ENCODE data around the gene PLEKHM1. TPM values are rescaled to one million over a fixed set of nuclear protein-coding genes. Genes with fewer than 3 reads are reported as not detected.

Gene PLEKHM1
- total and polyA plus RNA-seq, 2 donors (not counting 3 experiments of a cell fraction or from before 2014, with no cell fraction given): 29.7 to 52.0 TPM

- BruUV-seq (replicated peaks): no TSS peak
- Histone ChIP-seq H3K79me2 (ENCODE audit: control insufficient read depth, insufficient read depth, low read length) (no peaks in the 10 kb centered on the region), H2AFZ (ENCODE audit: low read depth, low read length) (no peak overlapping the region), H3K27me3 (ENCODE audit: control insufficient read depth in 2 of 2, insufficient read depth in 2 of 2, low read length in 2 of 2) (peaks cover 0 to 6% of the 10 kb centered on the region in 2 experiments), H4K20me1 (replicated peaks; ENCODE audit: control insufficient read depth, extremely low read depth, insufficient read depth, low read length) (no peaks in the 10 kb centered on the region), H3K4me1 (ENCODE audit: control insufficient read depth, extremely low read depth, insufficient read depth, low read length) (no peaks in the 10 kb centered on the region), H3K27ac (ENCODE audit: insufficient read depth, low read depth, low read length) (no peak overlapping the region), H3K4me3 (replicated peaks in 1 of 3; ENCODE audit: insufficient read depth in 1 of 3, low read depth in 1 of 3, low read length in 3 of 3) (no peak overlapping the region), H3K4me2 (ENCODE audit: insufficient read depth, low read length) (no peak overlapping the region), H3K9me1 (replicated peaks; ENCODE audit: control insufficient read depth, extremely low read depth, insufficient read depth, low read length) (no peaks in the 10 kb centered on the region), H3K36me3 (ENCODE audit: control insufficient read depth in 2 of 2, extremely low read depth in 1 of 2, insufficient read depth in 2 of 2, low read length in 2 of 2) (no peaks in the 10 kb centered on the region), H3K9ac (replicated peaks; ENCODE audit: extremely low read depth, insufficient read depth, low read length) (no peak overlapping the region), H3K9me3 (replicated peaks; ENCODE audit: control insufficient read depth, insufficient read depth, low read length) (no peaks in the 10 kb centered on the region)
- ChIA-PET POLR2A (interaction anchor here (0.6 kb wide), 1 partner anchor 169 kb away, joined by 8 read pairs; no protein-coding TSS in a partner anchor), CTCF (interaction anchor here (1.1 to 12.8 kb wide), 7 partner anchors 25 to 252 kb away, joined by 3 to 283 read pairs (median 6); partner anchors contain the start of genes ACBD4 and FMNL1)
- dilution Hi-C loops (cut with MboI; ENCODE audit: extremely low pct_ligation_motif_present, low sequenced_read_pairs): no loop called here
- intact Hi-C loops (cut with micrococcal nuclease): no loop called here
- DNase-seq (ENCODE audit: low read depth, low spot score) (no peak), FAIRE-seq (no peak)
- TF ChIP-seq MAX (IDR thresholded peaks at IDR 0.05; ENCODE audit: insufficient read depth, insufficient read length): no peak
- TF ChIP-seq POLR2AphosphoS5 (IDR thresholded peaks at IDR 0.05; ENCODE audit: insufficient read depth, low read depth, low read length): no peak
- no peak for TF ChIP-seq JUN (IDR thresholded peaks at IDR 0.05; ENCODE audit: borderline replicate concordance, insufficient read depth, insufficient read length, low read depth)
- TF ChIP-seq CTCF (IDR thresholded peaks at IDR 0.05; ENCODE audit: extremely low read depth in 1 of 2, insufficient read depth in 1 of 2, low read depth in 1 of 2, low read length in 2 of 2): no peak
- no peak for TF ChIP-seq FOS (IDR thresholded peaks at IDR 0.05; ENCODE audit: borderline replicate concordance, insufficient read depth, low read length)
- TF ChIP-seq MYC (IDR thresholded peaks at IDR 0.05; ENCODE audit: low read depth, low read length): no peak
- no peak for TF ChIP-seq EZH2 (IDR thresholded peaks at IDR 0.05; ENCODE audit: borderline replicate concordance, low read depth, low read length, severe bottlenecking)
- TF ChIP-seq GATA2 (IDR thresholded peaks at IDR 0.05; ENCODE audit: insufficient read depth, insufficient read length, low read depth, low read length): no peak
- TF ChIP-seq POLR2A (IDR thresholded peaks at IDR 0.05; ENCODE audit: low read depth, low read length): no peak
Observed at GRCh38 chr17:45387739-45388138, 102.8 kb downstream of the PLEKHM1 start.

Data from endothelial cell of umbilical vein (primary cell).